Ascending aorta (tissue), 2 donors: ENCODE data around the gene TNFSF10. TPM values are rescaled to one million over a fixed set of nuclear protein-coding genes. Genes with fewer than 3 reads are reported as not detected.

Source experiments
- DNase-seq, 2 donors: peaks; one replicate each; pipeline ENCODE4 v3.0.0-alpha.2; 2019; ENCODE audit warnings: low spot score in 2 of 2
- H3K27ac ChIP-seq, 2 donors: fragments of 200-600 bp; sonication (generic); one replicate each; pipeline ENCODE4 v1.5.1; 2016 to 2017; ENCODE audit warnings: mild to moderate bottlenecking in 1 of 2
- H3K27me3 ChIP-seq: fragments of 200-600 bp; sonication (generic); one replicate; pipeline ENCODE4 v1.5.1; 2017
- H3K36me3 ChIP-seq, 2 donors: fragments of 200-600 bp; sonication (generic); one replicate each; pipeline ENCODE4 v1.5.1; 2016
- H3K4me1 ChIP-seq, 2 donors: fragments of 200-600 bp; sonication (generic); one replicate each; pipeline ENCODE4 v1.5.1; 2016 to 2017; ENCODE audit warnings: mild to moderate bottlenecking in 1 of 2
- H3K4me3 ChIP-seq, 2 donors: fragments of 200-600 bp; sonication (generic); one replicate each; pipeline ENCODE4 v1.5.1; 2016 to 2017; ENCODE audit warnings: mild to moderate bottlenecking in 1 of 2
- H3K9me3 ChIP-seq, 2 donors: fragments of 200-600 bp; sonication (generic); one replicate each; pipeline ENCODE4 v1.5.1; 2016
- CTCF ChIP-seq, 3 experiments: fragments of 200-600 bp in 2 of 3; fragments of 450-650 bp in 1 of 3; sonication (generic) in 2 of 3; IDR thresholded peaks; one replicate each; pipeline ENCODE4 v1.5.1; 2016 to 2019; ENCODE audit warnings: antibody characterized with exemption in 3 of 3, mild to moderate bottlenecking in 1 of 3, moderate library complexity in 1 of 3
- intact Hi-C: fragments of 100-400 bp; cut with DNase I; formaldehyde crosslinking; loops from one replicate; pipeline ENCODE4 v1.15.1; 2023
- total RNA-seq: library from RNA; depleted of rRNA; stranded (reverse); fragments of >200 nt; gene quantifications from one replicate; pipeline ENCODE4 v1.1.0, GENCODE V29; 2016

TNFSF10 gene
- total RNA-seq, 1 donor from 2014 or later = 89.8 TPM

GRCh38 chr3:172538368-172539151, 15.3 kb upstream of the TNFSF10 start:
- TF ChIP-seq CTCF (IDR thresholded peaks at IDR 0.05) = no peak
- no peak for DNase-seq
- Histone ChIP-seq H3K36me3 (no peaks in the 10 kb centered on the region), H3K4me1 (peaks cover 0 to 11% of the 10 kb centered on the region in 2 donors), H3K9me3 (no peaks in the 10 kb centered on the region), H3K27ac (no peak overlapping the region), H3K27me3 (no peaks in the 10 kb centered on the region), H3K4me3 (no peak overlapping the region)
- intact Hi-C loops = no loop called here

DNA sequence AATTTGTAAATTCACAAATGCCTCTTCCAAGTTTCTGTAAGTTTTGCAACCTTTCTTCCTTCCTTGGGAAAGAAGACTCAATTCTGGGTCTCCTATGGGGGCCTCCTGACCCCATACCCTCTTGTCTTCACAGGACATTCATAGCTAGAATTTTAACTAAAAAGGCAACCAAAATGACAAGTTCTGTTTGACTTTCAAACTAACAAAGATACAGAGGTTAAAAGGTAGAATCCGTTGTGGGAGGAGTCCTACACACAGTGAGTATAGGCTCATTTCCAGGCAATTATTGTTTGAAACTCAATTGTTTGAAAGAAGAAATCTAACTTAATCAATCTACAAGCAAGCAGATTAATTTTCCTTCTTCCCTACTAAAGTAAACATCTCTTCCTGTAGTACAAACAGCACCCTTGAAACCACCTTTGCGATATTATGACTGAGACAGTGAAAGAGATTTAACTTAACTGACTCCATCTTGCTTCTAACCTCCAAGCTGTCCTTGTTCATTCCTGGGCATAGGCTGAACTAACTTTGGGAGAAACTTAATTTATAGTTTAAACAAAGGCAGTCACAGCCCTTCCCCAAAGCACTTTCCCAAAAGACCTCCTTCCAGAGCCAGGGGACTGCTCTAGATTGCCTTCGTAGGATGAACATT, 14.4 kb upstream of the TNFSF10 start:
- no peaks in the 10 kb centered on the region for H3K27me3 ChIP-seq
- intact Hi-C loops = no loop called here

GRCh38 chr3:172536993-172537419, 13.8 kb upstream of the TNFSF10 start:
- no peak for TF ChIP-seq CTCF (IDR thresholded peaks at IDR 0.05)
- intact Hi-C loops = no loop called here
- H3K9me3 ChIP-seq = no peaks in the 10 kb centered on the region
- H3K4me3 ChIP-seq = no peak overlapping the region
- H3K4me1 ChIP-seq = peaks cover 0 to 6% of the 10 kb centered on the region in 2 donors
- H3K36me3 ChIP-seq = no peaks in the 10 kb centered on the region
- no peak for DNase-seq
- no peak overlapping the region for H3K27ac ChIP-seq
- no peaks in the 10 kb centered on the region for H3K27me3 ChIP-seq

More for the DNA sequence above, 14.4 kb upstream of the TNFSF10 start:
- no peak for DNase-seq
- no peak overlapping the region for H3K4me3 ChIP-seq
- no peak for TF ChIP-seq CTCF (IDR thresholded peaks at IDR 0.05)
- H3K36me3 ChIP-seq = no peaks in the 10 kb centered on the region
- H3K4me1 ChIP-seq = peaks cover 0 to 9% of the 10 kb centered on the region in 2 donors
- no peak overlapping the region for H3K27ac ChIP-seq
- H3K9me3 ChIP-seq = no peaks in the 10 kb centered on the region

GRCh38 chr3:172536505-172536904, 13.3 kb upstream of the TNFSF10 start:
- Histone ChIP-seq H3K4me3 (no peak overlapping the region), H3K36me3 (no peaks in the 10 kb centered on the region), H3K9me3 (no peaks in the 10 kb centered on the region), H3K27ac (no peak overlapping the region), H3K4me1 (peaks cover 0 to 1% of the 10 kb centered on the region in 2 donors), H3K27me3 (no peaks in the 10 kb centered on the region)
- intact Hi-C loops = no loop called here
- no peak for DNase-seq
- TF ChIP-seq CTCF (IDR thresholded peaks at IDR 0.05) = no peak

GRCh38 chr3:172530566-172530965, 7.3 kb upstream of the TNFSF10 start:
- TF ChIP-seq CTCF (IDR thresholded peaks at IDR 0.05) = no peak
- Histone ChIP-seq H3K36me3 (no peaks in the 10 kb centered on the region), H3K27ac (no peak overlapping the region), H3K4me3 (no peak overlapping the region), H3K9me3 (no peaks in the 10 kb centered on the region), H3K27me3 (no peaks in the 10 kb centered on the region), H3K4me1 (no peaks in the 10 kb centered on the region)
- intact Hi-C loops = no loop called here
- DNase-seq = no peak
